HEK293T (cell line): Measurements from ENCODE around the gene GRIK4.

Experiments used
- CTCF ChIA-PET: fragments of 350-600 bp; formaldehyde crosslinking; extraction: SDS; loops from one replicate; lab custom pipeline; 2021; ENCODE audit warnings: antibody characterized with exemption, inconsistent platforms; lab: Yijun Ruan, JAX
- POLR2A ChIA-PET: fragments of 350-600 bp; formaldehyde crosslinking; extraction: SDS; loops from one replicate; lab custom pipeline; 2020; ENCODE audit warnings: antibody characterized with exemption, inconsistent platforms; lab: Yijun Ruan, JAX
- DNase-seq: peaks from one replicate; pipeline ENCODE4 v3.0.0; 2012; ENCODE audit warnings: mixed read lengths; ENCODE audit errors: extremely low spot score
- ARNT ChIP-seq: fragments of 450-650 bp; IDR thresholded peaks from 2 replicates; pipeline ENCODE4 v1.6.1; 2017; ENCODE audit warnings: mild to moderate bottlenecking
- BHLHE40 ChIP-seq: fragments of 450-650 bp; IDR thresholded peaks from 2 replicates; pipeline ENCODE4 v1.6.1; 2016; ENCODE audit warnings: mild to moderate bottlenecking, moderate library complexity, borderline replicate concordance
- CTBP1 ChIP-seq: fragments of 450-650 bp; IDR thresholded peaks from 2 replicates; pipeline ENCODE4 v1.6.1; 2016; ENCODE audit warnings: borderline replicate concordance
- ELF4 ChIP-seq: fragments of 450-650 bp; IDR thresholded peaks from 2 replicates; pipeline ENCODE4 v1.6.1; 2017; ENCODE audit warnings: antibody characterized with exemption
- FOXA1 ChIP-seq: fragments of 450-650 bp; IDR thresholded peaks from 2 replicates; pipeline ENCODE4 v1.6.1; 2016; ENCODE audit warnings: mild to moderate bottlenecking
- FOXK2 ChIP-seq: fragments of 450-650 bp; IDR thresholded peaks from 2 replicates; pipeline ENCODE4 v1.6.1; 2016; ENCODE audit warnings: mild to moderate bottlenecking
- FOXM1 ChIP-seq: fragments of 450-650 bp; IDR thresholded peaks from 2 replicates; pipeline ENCODE4 v1.6.1; 2017; ENCODE audit warnings: mild to moderate bottlenecking, borderline replicate concordance
- HDGF ChIP-seq: fragments of 450-650 bp; IDR thresholded peaks from 2 replicates; pipeline ENCODE4 v1.6.1; 2017; ENCODE audit warnings: antibody characterized with exemption, borderline replicate concordance
- L3MBTL2 ChIP-seq: fragments of 450-650 bp; conservative IDR thresholded peaks from 2 replicates; pipeline ENCODE4 v1.6.1; 2016; ENCODE audit warnings: mild to moderate bottlenecking
- LEF1 ChIP-seq: fragments of 450-650 bp; IDR thresholded peaks from 2 replicates; pipeline ENCODE4 v1.6.1; 2017; ENCODE audit warnings: mild to moderate bottlenecking, borderline replicate concordance
- NFRKB ChIP-seq: fragments of 450-650 bp; IDR thresholded peaks from 2 replicates; pipeline ENCODE4 v1.6.1; 2016; ENCODE audit warnings: mild to moderate bottlenecking, moderate library complexity
- PKNOX1 ChIP-seq: fragments of 450-650 bp; IDR thresholded peaks from 2 replicates; pipeline ENCODE4 v1.6.1; 2016
- SP1 ChIP-seq: fragments of 450-650 bp; IDR thresholded peaks from 2 replicates; pipeline ENCODE4 v1.6.1; 2017
- SUZ12 ChIP-seq: fragments of 450-650 bp; IDR thresholded peaks from 2 replicates; pipeline ENCODE4 v1.6.1; 2016; ENCODE audit warnings: mild to moderate bottlenecking
- TARDBP ChIP-seq: fragments of 450-650 bp; IDR thresholded peaks from 2 replicates; pipeline ENCODE4 v1.6.1; 2016
- ZNF384 ChIP-seq: fragments of 450-650 bp; IDR thresholded peaks from 2 replicates; pipeline ENCODE4 v1.6.1; 2016

Gene GRIK4

GRCh38 chr11:120569861-120570260, 58.3 kb downstream of the GRIK4 start:
- DNase-seq, result no peak
- CTCF ChIA-PET, result no interaction called here
- POLR2A ChIA-PET, result no interaction called here
- TF ChIP-seq LEF1 (no peak), CTBP1 (no peak), L3MBTL2 (no peak), ELF4 (no peak), SUZ12 (no peak), FOXM1 (no peak), NFRKB (no peak), PKNOX1 (no peak), FOXK2 (no peak), FOXA1 (no peak), ARNT (no peak), HDGF (no peak), ZNF384 (no peak), TARDBP (no peak), SP1 (no peak), BHLHE40 (no peak)

GRCh38 chr11:120571476-120571875, 59.9 kb downstream of the GRIK4 start:
- POLR2A ChIA-PET, result no interaction called here

DNA sequence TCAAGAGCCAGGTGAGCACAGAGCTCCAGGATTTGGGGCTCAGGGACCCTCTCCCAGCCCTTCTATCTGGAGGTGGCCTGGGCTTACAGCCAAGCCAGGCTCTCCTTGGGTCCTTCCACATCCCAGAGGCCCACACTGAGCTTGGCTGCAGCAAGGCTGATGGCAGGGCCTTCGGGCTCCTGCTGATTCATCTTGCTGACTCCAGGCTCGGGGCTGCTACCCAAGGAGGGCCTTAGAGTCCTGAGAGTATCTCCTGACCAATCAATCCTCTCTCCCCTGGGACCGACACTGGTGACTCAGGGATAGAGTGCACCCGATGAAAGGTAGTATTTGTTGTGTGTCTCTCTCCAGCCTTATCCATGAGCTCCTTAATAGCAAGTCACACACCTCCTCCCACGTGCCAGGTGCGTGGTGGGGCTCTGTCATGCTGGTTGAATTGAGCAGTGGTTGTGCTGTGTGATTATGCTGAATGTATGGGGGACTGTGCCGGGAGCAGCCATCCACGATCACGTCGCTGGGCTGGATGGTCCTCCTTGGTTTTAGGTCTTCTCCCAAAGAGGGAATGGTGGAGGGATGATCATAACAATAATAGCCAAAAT, 62.3 kb downstream of the GRIK4 start:
- no peak for DNase-seq
- POLR2A ChIA-PET, result no interaction called here
- CTCF ChIA-PET, result no interaction called here
- TF ChIP-seq TARDBP, result no peak
- TF ChIP-seq BHLHE40, result no peak
- TF ChIP-seq HDGF, result no peak
- TF ChIP-seq FOXA1, result no peak
- no peak for TF ChIP-seq SUZ12
- no peak for TF ChIP-seq NFRKB
- no peak for TF ChIP-seq FOXM1
- no peak for TF ChIP-seq FOXK2
- TF ChIP-seq SP1, result no peak
- no peak for TF ChIP-seq L3MBTL2
- TF ChIP-seq CTBP1, result no peak
- no peak for TF ChIP-seq ZNF384
- TF ChIP-seq ARNT, result no peak

More at GRCh38 chr11:120571476-120571875, 59.9 kb downstream of the GRIK4 start:
- TF ChIP-seq PKNOX1 (no peak), NFRKB (no peak), CTBP1 (no peak), ZNF384 (no peak), L3MBTL2 (no peak), ARNT (no peak), ELF4 (no peak), TARDBP (no peak), SUZ12 (no peak), FOXM1 (no peak), BHLHE40 (no peak), FOXA1 (no peak), SP1 (no peak)
- CTCF ChIA-PET, result no interaction called here
- no peak for DNase-seq

GRCh38 chr11:120574876-120575275, 63.3 kb downstream of the GRIK4 start:
- ChIA-PET CTCF (no interaction called here), POLR2A (no interaction called here)
- no peak for DNase-seq
- no peak for TF ChIP-seq FOXM1
- TF ChIP-seq LEF1, result no peak
- TF ChIP-seq ARNT, result no peak

DNA sequence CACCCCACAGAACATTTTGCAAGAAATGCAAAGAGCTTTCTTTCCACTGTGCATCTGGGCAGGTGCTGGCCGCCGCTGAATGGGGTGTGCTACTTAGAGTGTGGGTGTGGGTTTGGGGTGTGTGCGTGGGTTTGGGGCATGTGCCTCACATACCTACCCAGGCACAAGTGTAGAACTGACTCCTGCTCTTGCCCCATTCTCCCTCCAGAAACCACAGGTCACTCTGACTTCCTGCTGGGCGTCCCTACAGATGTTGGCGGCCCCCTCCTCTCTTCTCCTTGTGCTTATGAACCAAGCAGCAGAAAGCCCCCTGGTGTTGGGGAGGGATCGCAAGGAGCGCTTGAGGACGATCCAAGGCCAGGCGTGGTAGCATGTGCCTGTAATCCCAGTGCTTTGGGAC, 63.9 kb downstream of the GRIK4 start:
- TF ChIP-seq ZNF384 (no peak), SUZ12 (no peak), FOXA1 (no peak), SP1 (no peak), BHLHE40 (no peak), PKNOX1 (no peak), FOXK2 (no peak), CTBP1 (no peak), ELF4 (no peak)
- DNase-seq, result no peak
- ChIA-PET POLR2A (no interaction called here), CTCF (no interaction called here)

DNA sequence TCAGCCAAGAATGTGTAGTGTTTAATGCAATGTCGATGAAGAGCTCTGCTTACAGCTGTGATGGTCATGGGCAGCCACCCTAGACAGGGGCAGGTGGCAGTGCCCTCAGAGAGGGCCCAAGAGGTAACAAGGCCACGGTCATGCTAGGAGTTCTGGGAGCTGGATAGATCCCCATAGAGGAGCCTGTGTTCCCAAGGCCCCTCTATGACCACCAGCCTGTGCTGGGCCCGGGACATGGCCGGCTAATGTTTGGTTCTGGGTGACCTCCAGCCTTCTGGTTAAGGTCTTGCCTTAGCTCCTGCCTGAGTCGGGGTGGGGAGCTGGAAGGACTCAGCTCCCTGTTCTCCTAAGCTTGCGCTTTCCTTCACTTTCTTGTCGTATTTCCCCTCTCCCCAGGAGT, 65.1 kb downstream of the GRIK4 start:
- TF ChIP-seq BHLHE40, result no peak
- CTCF ChIA-PET, result no interaction called here
- POLR2A ChIA-PET, result no interaction called here
- no peak for DNase-seq

DNA sequence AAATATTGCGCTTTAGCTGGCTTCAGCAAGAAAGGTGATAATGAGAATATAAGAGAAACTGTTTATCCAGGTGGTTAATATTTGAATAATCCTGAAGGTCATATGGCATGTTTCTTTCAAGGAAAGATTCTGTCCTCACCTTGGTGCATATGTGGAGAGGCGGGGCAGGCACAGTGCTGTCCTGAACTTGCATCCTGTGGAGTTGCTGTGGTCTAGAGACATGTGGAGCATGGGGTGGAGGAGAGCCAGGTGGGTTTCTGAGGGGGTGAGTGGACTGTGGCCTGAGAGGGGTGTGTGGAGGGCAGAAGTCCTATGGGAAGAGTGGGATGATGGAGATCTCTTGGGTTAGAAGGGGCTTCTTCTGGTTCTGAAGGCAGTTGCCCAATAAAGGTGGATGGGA, 65.5 kb downstream of the GRIK4 start:
- TF ChIP-seq FOXM1 (no peak), ZNF384 (no peak), NFRKB (no peak), ELF4 (no peak), PKNOX1 (no peak), SP1 (no peak), TARDBP (no peak), BHLHE40 (no peak), HDGF (no peak), SUZ12 (no peak), FOXK2 (no peak), CTBP1 (no peak), L3MBTL2 (no peak), LEF1 (no peak), ARNT (no peak), FOXA1 (no peak)
- DNase-seq, result no peak
- ChIA-PET POLR2A (no interaction called here), CTCF (no interaction called here)
